Measurements from ENCODE around the gene SEC61A2.

Gene SEC61A2

GRCh38 chr10:12200850-12201249, 71.4 kb downstream of the SEC61A2 start:
- DNase-seq: no peak

GRCh38 chr10:12201543-12201942, 72.1 kb downstream of the SEC61A2 start:
- no peak for DNase-seq

- no peak for DNase-seq
Measured at GRCh38 chr10:12202226-12202625, 72.7 kb downstream of the SEC61A2 start.

GRCh38 chr10:12205082-12205481, 75.6 kb downstream of the SEC61A2 start:
- no peak for DNase-seq

GRCh38 chr10:12207114-12207513, 77.6 kb downstream of the SEC61A2 start:
- no peak for DNase-seq

- no peak for DNase-seq
Measured at GRCh38 chr10:12208460-12208859, 79.0 kb downstream of the SEC61A2 start.

- no peak for DNase-seq
Measured at GRCh38 chr10:12212454-12212853, 83.0 kb downstream of the SEC61A2 start.

GRCh38 chr10:12213621-12214020, 84.1 kb downstream of the SEC61A2 start:
- no peak for DNase-seq

GRCh38 chr10:12214093-12214492, 84.6 kb downstream of the SEC61A2 start:
- no peak for DNase-seq

GRCh38 chr10:12214763-12215218, 85.3 kb downstream of the SEC61A2 start:
- DNase-seq: no peak

Data from NCI-H510A (cell line).